Panc1 (cell line): ENCODE measurements around the gene ZP2. TPM values are rescaled to one million over a fixed set of nuclear protein-coding genes. Genes with fewer than 3 reads are reported as not detected.

Experiments
- ATAC-seq: fragments of 200-7000 bp; cut with Tn5 transposase; 2 replicates; pipeline ENCODE4 v1.9.1; 2020; ENCODE audit warnings: mild to moderate bottlenecking, moderate library complexity
- BruUV-seq: library from RNA; stranded (reverse); fragments of 400-500 nt; replicated peaks from 2 replicates; lab custom pipeline; 2021; lab: Mats Ljungman, UMichigan
- CTCF ChIA-PET: fragments of 300-600 bp; sonication (Branson Sonifier 250); formaldehyde crosslinking; loops from one replicate; lab custom pipeline; 2022; ENCODE audit warnings: antibody characterized with exemption; lab: Charles Lee
- POLR2A ChIA-PET: fragments of 300-600 bp; sonication (Branson Sonifier 250); formaldehyde crosslinking; loops from one replicate; lab custom pipeline; 2022; ENCODE audit warnings: antibody characterized with exemption; lab: Charles Lee
- DNase-seq: peaks from one replicate; pipeline ENCODE4 v3.0.0-alpha.2; 2010; ENCODE audit warnings: low read depth, low spot score
- H3K27ac ChIP-seq: 2 replicates; pipeline ENCODE4 v1.5.1; 2011; ENCODE audit warnings: mild to moderate bottlenecking, low read length, inconsistent platforms
- H3K27me3 ChIP-seq: fragments of 200-500 bp; sonication (Bioruptor generic); 2 replicates; pipeline ENCODE4 v1.6.0; 2014; ENCODE audit warnings: low read length, inconsistent platforms; ENCODE audit not compliant: control insufficient read depth, insufficient read depth
- H3K36me3 ChIP-seq: fragments of 200-500 bp; sonication (Bioruptor generic); 2 replicates; pipeline ENCODE4 v1.5.1; 2014; ENCODE audit warnings: inconsistent platforms, mild to moderate bottlenecking, low read length, moderate library complexity; ENCODE audit not compliant: control insufficient read depth, insufficient read depth
- H3K4me1 ChIP-seq: 2 replicates; pipeline ENCODE4 v1.5.1; 2011; ENCODE audit warnings: inconsistent platforms, mild to moderate bottlenecking, low read length, moderate library complexity; ENCODE audit not compliant: control insufficient read depth, insufficient read depth
- H3K4me3 ChIP-seq, 2 experiments: 2 replicates each; pipeline ENCODE4 v1.5.1; 2011 to 2012; ENCODE audit warnings: low read depth in 2 of 2, low read length in 2 of 2, mild to moderate bottlenecking in 2 of 2, inconsistent platforms in 1 of 2, moderate library complexity in 1 of 2
- H3K9me3 ChIP-seq: fragments of 200-500 bp; sonication (Bioruptor generic); 2 replicates; pipeline ENCODE4 v1.5.1; 2014; ENCODE audit warnings: low read depth, mild to moderate bottlenecking, inconsistent platforms, low read length, moderate library complexity; ENCODE audit not compliant: control insufficient read depth, insufficient read depth
- CTCF ChIP-seq: fragments of 450-650 bp; IDR thresholded peaks from 2 replicates; pipeline ENCODE4 v1.5.1; 2017; ENCODE audit warnings: mild to moderate bottlenecking
- POLR2AphosphoS5 ChIP-seq: IDR thresholded peaks from 2 replicates; pipeline ENCODE4 v1.6.1; 2012; ENCODE audit warnings: mild to moderate bottlenecking, low read depth, low read length, moderate library complexity
- SIN3A ChIP-seq: IDR thresholded peaks from 2 replicates; pipeline ENCODE4 v1.6.1; 2012; ENCODE audit warnings: low read depth, mild to moderate bottlenecking, low read length, moderate library complexity, borderline replicate concordance; ENCODE audit not compliant: insufficient read depth
- TCF7L2 ChIP-seq: IDR thresholded peaks from 2 replicates; pipeline ENCODE4 v1.6.1; 2011; ENCODE audit warnings: mild to moderate bottlenecking, low read depth, low read length, inconsistent platforms
- in situ Hi-C: cut with HindIII; loops from 2 replicates; pipeline ENCODE4 v1.10.0; 2016; ENCODE audit warnings: low sequenced_read_pairs, low pct_unique_long_range_greater_than_20kb
- intact Hi-C: fragments of 100-400 bp; cut with micrococcal nuclease; formaldehyde crosslinking; loops from one replicate; pipeline ENCODE4 v1.10.0; 2022; ENCODE audit not compliant: unreplicated experiment
- total RNA-seq: library from RNA; stranded (reverse); gene quantifications from one replicate; pipeline ENCODE4 v1.2.1, GENCODE V29; 2021; ENCODE audit not compliant: unreplicated experiment
- TF ChIP-seq, protein P1 (sequence below), 2 experiments: IDR thresholded peaks; 2 replicates each; pipeline ENCODE4 v1.6.1; 2011 to 2012; ENCODE audit warnings: low read depth in 2 of 2, control low read depth in 1 of 2, low read length in 1 of 2, mild to moderate bottlenecking in 1 of 2, moderate library complexity in 1 of 2; ENCODE audit not compliant: insufficient read depth in 1 of 2

The ZP2 gene
- total RNA-seq, 1 experiment from 2014 or later: not detected

GRCh38 chr16:21190599-21190998 is 20.8 kb downstream of the ZP2 start:
- intact Hi-C loops: loop anchor here (10.0 kb wide), 1 partner anchor 84 kb away; the partner anchor contains the start of gene CRYM
- H3K36me3 ChIP-seq: no peaks in the 10 kb centered on the region
- ATAC-seq (no peak), DNase-seq (no peak)
- 0 out of 2 replicates have a peak, but pooled peaks cover 4% of the 10 kb centered on the region for H3K4me1 ChIP-seq
- no peaks in the 10 kb centered on the region for H3K9me3 ChIP-seq
- H3K27me3 ChIP-seq: 0 out of 2 replicates have a peak, but pooled peaks cover 2% of the 10 kb centered on the region
- in situ Hi-C loops: loop anchor here (25.0 kb wide), 1 partner anchor 97 kb away; the partner anchor contains the start of gene CRYM
- no peak overlapping the region for H3K27ac ChIP-seq
- ChIA-PET POLR2A (interaction anchor here (0.5 kb wide), 1 partner anchor 11 kb away, joined by 5 read pairs; no protein-coding TSS in a partner anchor), CTCF (no interaction called here)
- BruUV-seq: no TSS peak
- no peak overlapping the region for H3K4me3 ChIP-seq
- TF ChIP-seq CTCF (no peak), SIN3A (no peak), TCF7L2 (no peak), POLR2AphosphoS5 (no peak)
- TF ChIP-seq, protein P1, sequence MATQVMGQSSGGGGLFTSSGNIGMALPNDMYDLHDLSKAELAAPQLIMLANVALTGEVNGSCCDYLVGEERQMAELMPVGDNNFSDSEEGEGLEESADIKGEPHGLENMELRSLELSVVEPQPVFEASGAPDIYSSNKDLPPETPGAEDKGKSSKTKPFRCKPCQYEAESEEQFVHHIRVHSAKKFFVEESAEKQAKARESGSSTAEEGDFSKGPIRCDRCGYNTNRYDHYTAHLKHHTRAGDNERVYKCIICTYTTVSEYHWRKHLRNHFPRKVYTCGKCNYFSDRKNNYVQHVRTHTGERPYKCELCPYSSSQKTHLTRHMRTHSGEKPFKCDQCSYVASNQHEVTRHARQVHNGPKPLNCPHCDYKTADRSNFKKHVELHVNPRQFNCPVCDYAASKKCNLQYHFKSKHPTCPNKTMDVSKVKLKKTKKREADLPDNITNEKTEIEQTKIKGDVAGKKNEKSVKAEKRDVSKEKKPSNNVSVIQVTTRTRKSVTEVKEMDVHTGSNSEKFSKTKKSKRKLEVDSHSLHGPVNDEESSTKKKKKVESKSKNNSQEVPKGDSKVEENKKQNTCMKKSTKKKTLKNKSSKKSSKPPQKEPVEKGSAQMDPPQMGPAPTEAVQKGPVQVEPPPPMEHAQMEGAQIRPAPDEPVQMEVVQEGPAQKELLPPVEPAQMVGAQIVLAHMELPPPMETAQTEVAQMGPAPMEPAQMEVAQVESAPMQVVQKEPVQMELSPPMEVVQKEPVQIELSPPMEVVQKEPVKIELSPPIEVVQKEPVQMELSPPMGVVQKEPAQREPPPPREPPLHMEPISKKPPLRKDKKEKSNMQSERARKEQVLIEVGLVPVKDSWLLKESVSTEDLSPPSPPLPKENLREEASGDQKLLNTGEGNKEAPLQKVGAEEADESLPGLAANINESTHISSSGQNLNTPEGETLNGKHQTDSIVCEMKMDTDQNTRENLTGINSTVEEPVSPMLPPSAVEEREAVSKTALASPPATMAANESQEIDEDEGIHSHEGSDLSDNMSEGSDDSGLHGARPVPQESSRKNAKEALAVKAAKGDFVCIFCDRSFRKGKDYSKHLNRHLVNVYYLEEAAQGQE (IDR thresholded peaks at IDR 0.05; ENCODE audit: insufficient read depth in 1 of 2, low read depth in 2 of 2, low read length in 1 of 2): no peak

DNA sequence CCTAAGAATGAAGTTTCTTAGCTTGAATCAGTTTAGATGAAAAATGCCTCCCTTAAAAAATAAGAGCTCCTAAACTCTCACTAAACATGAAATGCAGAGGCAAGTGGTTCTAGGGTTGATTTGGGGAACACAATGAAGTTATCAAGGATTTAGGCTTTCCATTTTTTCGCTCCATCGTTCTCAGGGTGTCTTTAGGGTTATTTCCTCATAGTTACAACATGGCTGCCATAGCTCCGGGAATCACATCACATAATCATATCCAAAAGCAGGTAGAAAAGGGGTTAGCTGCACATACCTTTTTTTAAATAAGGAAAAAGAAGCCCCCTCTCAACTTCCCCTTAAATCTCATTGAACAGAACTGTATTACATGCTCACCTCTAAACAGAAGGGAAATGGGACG is 21.4 kb downstream of the ZP2 start:
- no peak for ATAC-seq
- no peak overlapping the region for H3K27ac ChIP-seq
- H3K27me3 ChIP-seq: 0 out of 2 replicates have a peak, but pooled peaks cover 2% of the 10 kb centered on the region
- in situ Hi-C loops: loop anchor here (25.0 kb wide), 1 partner anchor 97 kb away; the partner anchor contains the start of gene CRYM
- no peaks in the 10 kb centered on the region for H3K36me3 ChIP-seq
- POLR2A ChIA-PET: no interaction called here
- H3K4me3 ChIP-seq: no peak overlapping the region
- H3K4me1 ChIP-seq: 0 out of 2 replicates have a peak, but pooled peaks cover 4% of the 10 kb centered on the region
- no TSS peak for BruUV-seq
- TF ChIP-seq, protein P1 (IDR thresholded peaks at IDR 0.05; ENCODE audit: insufficient read depth in 1 of 2, low read depth in 2 of 2, low read length in 1 of 2): no peak
- no peak for TF ChIP-seq CTCF
- no peak for TF ChIP-seq POLR2AphosphoS5
- intact Hi-C loops: loop anchor here (10.0 kb wide), 1 partner anchor 85 kb away; the partner anchor contains the start of gene CRYM
- H3K9me3 ChIP-seq: no peaks in the 10 kb centered on the region
- CTCF ChIA-PET: interaction anchor here (0.8 kb wide), 1 partner anchor 111 kb away, joined by 5 read pairs; no protein-coding TSS in a partner anchor
- no peak for DNase-seq
